Activated T-cell treated with anti-CD3 and anti-CD28 coated beads, Interleukin-2, amount 50 U/mL, for 4 hours (primary cell): Measurements from ENCODE around the gene P2RX2. TPM values are rescaled to one million over a fixed set of nuclear protein-coding genes. Genes with fewer than 3 reads are reported as not detected.

Experiments
- ATAC-seq, 2 donors: fragments of 200-7000 bp; cut with Tn5 transposase; one replicate each; pipeline ENCODE4 v1.10.0; 2021
- DNase-seq: peaks from one replicate; pipeline ENCODE4 v3.0.0-alpha.2; 2020
- H3K27me3 Mint-ChIP-seq: one replicate; pipeline ENCODE4 v1.8.0; 2021; ENCODE audit warnings: low read depth, mixed read lengths
- H3K36me3 Mint-ChIP-seq: one replicate; pipeline ENCODE4 v1.8.0; 2022; ENCODE audit warnings: mixed read lengths; ENCODE audit not compliant: insufficient read depth
- H3K4me1 Mint-ChIP-seq: one replicate; pipeline ENCODE4 v1.8.0; 2021; ENCODE audit warnings: low read depth, mixed read lengths
- H3K4me3 Mint-ChIP-seq: one replicate; pipeline ENCODE4 v1.8.0; 2021; ENCODE audit warnings: mild to moderate bottlenecking, moderate library complexity, mixed read lengths
- H3K9me3 Mint-ChIP-seq: one replicate; pipeline ENCODE4 v1.8.0; 2021; ENCODE audit warnings: mixed read lengths
- total RNA-seq, 3 donors: library from RNA; stranded (reverse); gene quantifications; one replicate each; pipeline ENCODE4 v1.2.1, GENCODE V29; 2021

Gene P2RX2
- total RNA-seq, 3 donors from 2014 or later: not detected

DNA sequence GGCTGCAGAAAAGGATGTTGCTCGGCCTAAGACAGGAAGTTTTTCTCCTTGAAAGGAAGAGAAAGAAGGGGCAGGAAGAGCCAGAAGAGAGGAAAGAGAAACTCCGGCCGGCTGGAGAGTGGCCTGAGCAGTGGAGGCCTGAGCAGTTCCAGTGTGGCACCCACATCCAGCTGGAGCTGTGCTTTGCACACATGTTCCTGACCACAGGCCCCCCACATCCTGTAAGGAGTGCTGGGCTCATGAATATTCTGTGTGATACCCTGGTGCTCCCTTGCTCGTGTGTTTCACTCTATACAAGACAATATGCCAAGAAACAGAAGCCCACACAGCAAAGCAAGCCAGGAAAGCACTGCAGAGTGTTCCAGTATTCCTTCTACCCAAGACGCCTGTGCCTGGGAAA, 41.5 kb downstream of the P2RX2 start:
- ATAC-seq (no peak), DNase-seq (no peak)
- Mint-ChIP-seq H3K27me3 (no peaks in the 10 kb centered on the region), H3K4me3 (no peak overlapping the region), H3K36me3 (peaks cover 47% of the 10 kb centered on the region), H3K9me3 (no peaks in the 10 kb centered on the region), H3K4me1 (peaks cover 7% of the 10 kb centered on the region)

GRCh38 chr12:132660996-132661395, 42.4 kb downstream of the P2RX2 start:
- Mint-ChIP-seq H3K4me1 (peaks cover 7% of the 10 kb centered on the region), H3K9me3 (no peaks in the 10 kb centered on the region), H3K4me3 (no peak overlapping the region), H3K27me3 (no peaks in the 10 kb centered on the region), H3K36me3 (peaks cover 57% of the 10 kb centered on the region)
- no peak for DNase-seq
- ATAC-seq: no peak

GRCh38 chr12:132661972-132662371, 43.4 kb downstream of the P2RX2 start:
- DNase-seq (no peak), ATAC-seq (no peak)
- Mint-ChIP-seq H3K9me3 (no peaks in the 10 kb centered on the region), H3K36me3 (peaks cover 60% of the 10 kb centered on the region), H3K27me3 (no peaks in the 10 kb centered on the region), H3K4me3 (no peak overlapping the region), H3K4me1 (peaks cover 7% of the 10 kb centered on the region)

- ATAC-seq (peak in 1 of 2 donors; percentile 25), DNase-seq (no peak)
- Mint-ChIP-seq H3K4me1 (peaks cover 7% of the 10 kb centered on the region), H3K27me3 (no peaks in the 10 kb centered on the region), H3K36me3 (peaks cover 54% of the 10 kb centered on the region), H3K9me3 (no peaks in the 10 kb centered on the region), H3K4me3 (no peak overlapping the region)
Observed at GRCh38 chr12:132662901-132663755, 44.6 kb downstream of the P2RX2 start.

- Mint-ChIP-seq H3K36me3 (peaks cover 53% of the 10 kb centered on the region), H3K4me1 (peaks cover 7% of the 10 kb centered on the region), H3K4me3 (no peak overlapping the region), H3K9me3 (no peaks in the 10 kb centered on the region), H3K27me3 (no peaks in the 10 kb centered on the region)
- ATAC-seq (no peak), DNase-seq (no peak)
Observed at GRCh38 chr12:132664206-132665148, 45.9 kb downstream of the P2RX2 start.

- Mint-ChIP-seq H3K36me3 (peaks cover 54% of the 10 kb centered on the region), H3K4me3 (no peak overlapping the region), H3K27me3 (no peaks in the 10 kb centered on the region), H3K4me1 (peaks cover 3% of the 10 kb centered on the region), H3K9me3 (no peaks in the 10 kb centered on the region)
- ATAC-seq (no peak), DNase-seq (no peak)
Observed at GRCh38 chr12:132665149-132665491, 46.5 kb downstream of the P2RX2 start.

- ATAC-seq: no peak
- Mint-ChIP-seq H3K27me3 (no peaks in the 10 kb centered on the region), H3K9me3 (no peaks in the 10 kb centered on the region), H3K4me1 (peaks cover 2% of the 10 kb centered on the region), H3K36me3 (peaks cover 52% of the 10 kb centered on the region), H3K4me3 (no peak overlapping the region)
- DNase-seq: no peak
Observed at GRCh38 chr12:132665794-132666193, 47.2 kb downstream of the P2RX2 start.

GRCh38 chr12:132668191-132669088, 49.9 kb downstream of the P2RX2 start:
- Mint-ChIP-seq H3K4me1 (peaks cover 5% of the 10 kb centered on the region), H3K4me3 (no peak overlapping the region), H3K9me3 (no peaks in the 10 kb centered on the region), H3K36me3 (peaks cover 41% of the 10 kb centered on the region), H3K27me3 (no peaks in the 10 kb centered on the region)
- no peak for DNase-seq
- ATAC-seq: no peak

DNA sequence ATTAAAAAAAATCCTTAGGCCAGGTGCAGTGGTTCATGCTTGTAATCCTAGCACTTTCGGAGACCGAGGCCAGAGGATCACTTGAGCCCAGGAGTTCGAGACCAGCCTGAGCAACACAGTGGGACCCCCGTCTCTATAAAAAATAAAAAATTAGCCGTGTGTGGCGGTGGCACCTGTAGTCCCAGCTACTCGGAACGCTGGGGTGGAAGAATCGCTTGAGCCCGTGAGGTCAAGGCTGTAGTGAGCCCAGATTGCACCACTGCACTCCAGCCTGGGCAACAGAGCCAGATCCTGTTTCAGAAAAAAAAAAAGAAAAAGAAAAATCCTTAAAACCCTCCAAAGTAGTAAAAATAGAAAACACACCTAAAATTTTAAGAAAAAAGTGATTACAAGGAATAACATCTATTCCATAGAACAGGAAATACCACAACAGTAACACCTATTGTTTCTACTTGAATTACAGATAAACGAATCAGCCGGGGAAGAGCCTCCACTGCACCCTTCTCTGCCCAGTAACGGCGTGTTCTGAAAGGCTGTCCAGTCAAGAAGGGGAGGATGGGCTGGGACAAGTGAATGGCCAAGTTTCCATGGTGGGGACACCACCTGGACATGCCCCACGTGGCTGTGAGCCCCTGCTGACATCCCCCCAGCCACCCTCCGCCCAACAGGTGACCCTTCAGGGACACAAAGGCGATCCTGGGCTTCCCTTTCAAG, 50.7 kb downstream of the P2RX2 start:
- no peak for ATAC-seq

More for the DNA sequence above, 50.7 kb downstream of the P2RX2 start:
- peaks cover 40% of the 10 kb centered on the region for H3K36me3 Mint-ChIP-seq
- no peak overlapping the region for H3K4me3 Mint-ChIP-seq
- no peaks in the 10 kb centered on the region for H3K27me3 Mint-ChIP-seq
- H3K9me3 Mint-ChIP-seq: no peaks in the 10 kb centered on the region
- DNase-seq: no peak
- H3K4me1 Mint-ChIP-seq: peaks cover 5% of the 10 kb centered on the region

Other genes with a start within 250 kb of the P2RX2 start
- 100 to 1,000 TPM in 2 of 3 donors, 10 to 100 TPM in 1; 95.8 to 112 (median 104) TPM for gene FBRSL1, start 128.6 kb upstream of the P2RX2 start, total RNA-seq
- not detected for gene LRCOL1, start 8.2 kb upstream of the P2RX2 start, total RNA-seq
- 100 to 1,000 TPM in 2 of 3 donors, 10 to 100 TPM in 1; 98.4 to 110 (median 101) TPM for gene POLE, start 68.6 kb downstream of the P2RX2 start, total RNA-seq
- 10 to 100 TPM in 1 of 3 donors, 1 to 10 TPM in 2; 5.9 to 11.5 (median 7.0) TPM for gene PXMP2, start 68.8 kb downstream of the P2RX2 start, total RNA-seq
- 100 to 1,000 TPM; 128 to 170 (median 147) TPM for gene PGAM5, start 92.1 kb downstream of the P2RX2 start, total RNA-seq
- 100 to 1,000 TPM in 2 of 3 donors, 10 to 100 TPM in 1; 96.7 to 112 (median 111) TPM for gene ANKLE2, start 143.1 kb downstream of the P2RX2 start, total RNA-seq
- 10 to 100 TPM; 74.6 to 86.9 (median 75.9) TPM for gene GOLGA3, start 210.1 kb downstream of the P2RX2 start, total RNA-seq